Astrocyte of the hippocampus (primary cell): ENCODE measurements around the gene CEBPG.

ENCODE experiments used
- DNase-seq: peaks from one replicate; pipeline ENCODE4 v3.0.0; 2011; ENCODE audit warnings: low read depth, low spot score

Gene CEBPG

DNA sequence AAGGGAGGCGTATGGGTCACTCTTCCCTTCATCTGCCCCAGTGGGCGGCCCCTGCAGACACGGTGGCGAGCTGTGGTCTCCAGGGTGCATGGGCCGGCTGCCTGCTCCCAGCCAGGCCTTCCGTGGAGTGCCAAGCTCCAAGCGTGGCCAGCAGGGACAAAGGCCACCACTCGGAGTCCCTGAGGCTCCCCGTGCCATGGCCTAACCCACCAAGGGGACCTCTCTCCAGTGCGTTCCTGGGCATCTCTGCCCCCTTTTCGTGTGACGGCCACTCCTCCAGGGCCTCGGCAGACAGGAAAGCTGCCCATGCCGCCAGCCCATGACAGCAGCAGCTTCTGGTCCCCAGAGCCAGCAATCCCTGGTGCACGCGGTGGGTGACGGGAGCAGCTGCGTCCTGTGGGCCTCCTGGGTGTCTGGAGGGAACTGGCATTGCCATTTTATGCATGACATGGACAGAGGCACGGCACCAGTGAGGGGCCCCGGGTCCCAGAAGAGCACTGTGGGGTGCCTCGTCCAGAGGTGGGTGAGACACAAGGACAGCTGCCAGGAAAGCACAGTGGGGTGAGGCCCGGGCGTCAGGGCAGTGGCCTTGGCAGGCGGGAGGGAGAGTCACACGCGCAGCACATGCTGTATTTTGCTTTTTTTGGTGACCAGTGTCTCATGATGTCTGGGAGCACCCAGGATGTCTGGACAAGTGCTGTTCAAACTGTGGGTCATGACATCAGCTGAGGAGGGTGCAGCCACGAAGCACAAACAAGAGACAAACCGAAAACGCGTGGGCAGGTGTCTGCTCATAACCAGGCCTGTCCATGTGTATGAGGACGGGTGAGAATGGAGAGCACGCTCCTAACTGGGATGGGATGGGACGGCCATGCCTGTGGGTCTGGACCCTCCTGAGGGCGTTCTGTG, 32.3 kb downstream of the CEBPG start:
- no peak for DNase-seq

DNA sequence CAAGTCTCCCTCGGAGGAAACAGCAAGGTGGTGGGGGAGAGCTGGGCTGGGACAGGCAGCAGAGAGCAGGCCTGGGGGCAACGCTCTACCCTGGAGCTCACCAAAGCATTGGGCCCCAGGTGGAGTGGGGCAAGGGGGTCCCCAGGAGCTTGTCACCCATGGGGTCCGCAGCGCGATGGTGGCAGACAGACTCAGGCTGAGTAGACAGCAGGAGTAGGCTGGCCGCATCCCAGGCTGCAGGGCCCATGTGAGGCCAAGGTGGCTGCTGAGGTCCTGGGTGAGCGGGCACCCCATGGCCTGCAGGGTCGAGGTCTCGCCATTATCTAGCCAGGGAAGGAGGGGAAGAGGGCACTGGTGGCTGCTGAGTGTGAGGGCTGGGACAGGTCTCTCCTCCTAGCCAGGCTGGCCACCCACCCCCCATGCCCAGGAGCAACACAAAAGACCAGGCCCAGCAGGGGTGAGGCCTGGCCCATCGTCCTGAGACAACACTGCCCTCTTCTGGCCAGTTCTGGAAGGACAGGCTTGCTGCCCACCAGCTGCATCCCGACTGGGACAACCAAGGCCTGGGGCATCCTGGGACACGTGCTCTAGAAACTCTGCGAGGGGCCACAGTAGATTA, 33.1 kb downstream of the CEBPG start:
- DNase-seq: peak; percentile 82

DNA sequence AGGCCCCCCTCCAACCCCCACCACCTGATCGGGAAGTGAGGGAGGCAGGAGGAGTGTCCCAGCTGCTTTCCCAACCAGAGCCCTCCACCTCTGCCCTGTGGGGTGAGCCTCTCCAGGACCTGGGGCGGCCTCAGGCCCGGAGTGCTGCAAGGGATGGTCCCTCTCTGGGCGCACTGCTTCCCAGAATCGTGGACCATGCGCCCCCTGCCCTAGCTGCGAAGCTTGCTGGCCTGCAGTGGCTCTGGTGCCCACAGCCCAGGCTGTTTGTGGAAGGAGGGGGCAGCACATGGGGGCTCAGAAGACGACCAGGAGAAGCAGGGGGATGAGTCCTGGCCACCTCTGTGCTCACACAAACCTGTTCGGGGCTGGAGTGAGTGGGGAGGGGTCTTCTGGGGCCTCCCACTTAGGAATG, 33.6 kb downstream of the CEBPG start:
- DNase-seq: no peak

DNA sequence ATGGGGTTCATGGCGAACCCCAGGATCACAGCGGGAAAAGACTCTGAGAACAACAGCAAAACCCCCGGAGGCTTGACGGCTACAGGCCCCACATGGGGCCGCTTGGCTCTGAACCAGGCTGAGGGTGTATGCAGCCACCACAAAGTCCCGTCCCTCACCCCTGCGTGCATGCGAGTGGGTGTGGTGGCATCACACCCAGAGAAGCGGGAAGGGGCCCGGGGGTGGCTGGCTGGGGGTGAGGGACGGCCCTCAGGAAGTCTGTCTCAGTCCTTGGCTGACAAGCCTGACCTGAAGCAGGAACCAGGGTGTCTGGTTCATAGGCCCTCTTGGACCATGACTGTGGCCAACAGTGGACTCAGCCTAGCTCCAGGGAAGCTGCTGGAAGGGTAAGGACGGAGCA, 34.2 kb downstream of the CEBPG start:
- no peak for DNase-seq

DNA sequence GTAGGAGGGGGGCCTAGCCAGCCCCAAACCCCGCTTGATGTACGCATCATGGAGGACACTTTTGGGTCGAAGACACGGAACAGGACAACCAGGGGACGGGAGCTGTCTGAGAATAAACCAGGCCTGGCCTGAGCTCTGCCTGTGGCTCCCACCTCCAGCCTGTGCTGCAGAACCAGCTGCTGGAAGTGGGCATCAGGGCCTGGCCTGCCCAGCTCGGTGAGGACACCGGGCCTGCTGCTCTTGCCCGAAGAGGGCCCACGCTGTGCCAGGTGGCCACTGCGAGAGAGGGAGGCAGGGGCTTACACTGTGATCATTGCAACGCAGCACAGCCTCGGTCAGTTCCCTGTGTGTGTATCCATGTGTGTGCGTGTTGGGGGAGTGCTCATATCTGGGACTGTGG, 34.6 kb downstream of the CEBPG start:
- no peak for DNase-seq

DNA sequence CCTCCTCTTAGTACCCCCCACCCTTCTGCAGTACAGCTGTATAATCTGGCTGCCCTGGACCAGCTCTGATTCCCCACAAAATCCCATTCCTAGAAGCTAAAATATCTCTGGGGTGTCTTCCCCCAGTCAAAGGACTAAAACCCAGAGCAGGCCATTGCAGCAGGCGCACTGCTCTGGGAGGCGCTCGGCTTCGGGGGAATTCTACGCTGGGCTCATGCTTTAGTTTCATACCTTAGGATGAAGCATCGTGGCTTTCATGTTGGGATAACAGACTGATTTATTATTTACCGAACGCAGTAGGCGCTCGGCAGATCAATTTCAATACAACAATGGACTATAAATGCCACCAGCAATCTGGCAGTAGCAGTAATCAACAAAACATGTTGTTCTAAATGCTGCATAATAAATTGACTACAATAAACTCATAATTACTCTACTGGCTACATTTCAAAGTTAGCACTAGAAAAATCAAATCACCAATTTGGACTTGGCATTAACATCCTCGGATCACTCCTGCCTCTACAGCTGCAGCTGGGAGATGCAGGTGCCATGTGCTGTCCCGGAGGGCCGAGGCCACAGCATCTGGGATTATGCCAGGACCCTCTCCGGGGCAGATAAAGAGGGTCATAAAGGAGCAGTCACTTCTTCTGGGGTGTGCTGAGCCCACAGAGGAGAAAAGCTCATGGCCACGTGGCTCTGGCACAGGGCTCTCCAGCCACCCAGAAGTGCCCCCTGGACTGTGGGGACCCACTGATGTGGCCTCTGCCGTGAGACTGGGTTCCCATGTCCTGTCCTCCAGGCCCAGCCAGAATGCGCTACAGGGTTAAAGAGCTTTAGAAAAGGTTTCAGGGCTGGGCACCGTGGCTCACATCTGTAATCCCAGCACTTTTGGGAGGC, 35.3 kb downstream of the CEBPG start:
- DNase-seq: no peak

DNA sequence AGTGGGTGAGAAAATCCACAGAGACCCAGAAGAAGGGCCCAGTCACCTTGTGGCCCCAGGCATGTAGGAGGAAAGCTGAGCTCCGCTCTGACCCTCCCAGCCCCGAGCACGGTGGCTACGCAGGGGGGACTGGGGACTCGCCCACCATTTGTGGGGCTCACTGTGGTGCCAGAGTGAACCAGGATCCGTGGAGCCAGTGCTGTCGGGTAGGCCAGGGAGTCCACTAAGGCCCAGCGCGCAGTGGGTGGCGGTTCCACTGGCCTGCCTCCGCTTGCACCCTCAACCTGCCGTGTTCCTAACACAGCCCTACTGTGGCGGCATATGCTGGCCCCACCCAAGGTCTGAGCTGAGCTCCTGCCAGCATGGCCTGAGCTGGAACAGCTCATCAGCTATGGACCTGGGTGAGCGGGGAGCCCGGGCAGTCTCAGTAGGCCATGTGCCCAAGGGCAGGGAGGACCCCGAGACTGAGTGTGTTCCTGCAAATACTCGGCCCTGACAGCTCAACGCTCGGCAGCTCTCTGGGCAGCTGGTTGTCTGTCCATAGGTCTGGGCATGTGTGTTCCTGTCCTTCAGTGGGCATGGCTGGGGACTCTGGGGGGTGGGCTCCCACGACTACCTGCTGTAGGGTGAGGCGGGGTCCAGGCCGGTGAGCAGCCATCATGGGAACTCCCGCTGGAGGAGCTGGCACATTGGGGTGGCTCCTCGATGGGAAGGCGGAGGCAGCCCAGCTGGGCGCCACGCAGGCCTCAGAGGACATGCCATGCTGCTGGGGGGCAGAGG, 36.6 kb downstream of the CEBPG start:
- no peak for DNase-seq

DNA sequence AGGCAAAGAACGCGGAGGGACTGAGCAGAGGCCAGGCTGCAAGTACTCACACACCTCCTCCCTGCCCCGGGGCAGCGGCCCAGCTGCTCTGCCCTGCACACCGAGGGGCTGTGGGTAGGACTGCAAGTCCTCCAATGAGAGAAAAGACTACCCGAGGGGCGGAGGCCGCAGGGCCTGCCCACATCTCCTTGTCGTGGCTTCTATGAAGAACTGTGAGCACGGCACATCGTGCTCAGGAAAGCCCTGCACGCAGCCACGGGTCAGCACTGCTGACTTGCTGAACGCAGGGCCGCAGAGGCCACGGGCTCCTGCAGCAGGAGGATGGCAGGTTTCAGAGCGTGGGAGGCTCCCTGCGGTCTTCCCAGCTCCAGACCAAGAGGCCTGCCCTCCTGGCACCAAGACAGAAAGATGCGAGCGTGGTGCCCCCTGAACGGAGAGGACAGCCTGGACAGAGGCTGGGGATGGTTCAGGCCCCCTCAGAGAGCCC, 37.4 kb downstream of the CEBPG start:
- no peak for DNase-seq

DNA sequence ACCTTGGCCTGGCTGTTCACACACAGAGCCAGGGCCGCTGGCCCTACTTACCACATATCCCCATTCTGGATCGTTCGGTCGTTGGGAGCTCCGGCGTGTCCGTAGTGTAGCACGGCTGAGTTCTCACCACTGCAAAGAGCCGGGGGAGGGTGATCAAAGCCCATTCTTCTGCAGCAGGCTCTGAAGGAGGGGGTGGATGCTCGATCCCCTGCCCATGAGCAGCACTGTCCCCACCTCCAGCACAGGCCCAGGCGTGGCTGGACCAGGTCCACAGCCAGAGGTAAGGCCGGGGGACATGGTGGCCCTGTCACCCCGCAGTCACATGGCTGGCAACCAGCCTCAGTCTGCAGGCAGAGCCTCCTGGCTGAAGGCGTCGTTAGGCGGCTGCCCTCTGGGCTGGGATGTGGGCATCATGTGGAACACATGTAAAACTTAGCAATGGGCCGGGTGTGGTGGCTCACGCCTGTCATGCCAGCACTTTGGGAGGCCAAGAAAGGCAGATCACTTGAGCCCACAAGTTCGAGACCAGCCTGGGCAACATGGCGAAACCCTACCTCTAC, 38.2 kb downstream of the CEBPG start:
- no peak for DNase-seq

DNA sequence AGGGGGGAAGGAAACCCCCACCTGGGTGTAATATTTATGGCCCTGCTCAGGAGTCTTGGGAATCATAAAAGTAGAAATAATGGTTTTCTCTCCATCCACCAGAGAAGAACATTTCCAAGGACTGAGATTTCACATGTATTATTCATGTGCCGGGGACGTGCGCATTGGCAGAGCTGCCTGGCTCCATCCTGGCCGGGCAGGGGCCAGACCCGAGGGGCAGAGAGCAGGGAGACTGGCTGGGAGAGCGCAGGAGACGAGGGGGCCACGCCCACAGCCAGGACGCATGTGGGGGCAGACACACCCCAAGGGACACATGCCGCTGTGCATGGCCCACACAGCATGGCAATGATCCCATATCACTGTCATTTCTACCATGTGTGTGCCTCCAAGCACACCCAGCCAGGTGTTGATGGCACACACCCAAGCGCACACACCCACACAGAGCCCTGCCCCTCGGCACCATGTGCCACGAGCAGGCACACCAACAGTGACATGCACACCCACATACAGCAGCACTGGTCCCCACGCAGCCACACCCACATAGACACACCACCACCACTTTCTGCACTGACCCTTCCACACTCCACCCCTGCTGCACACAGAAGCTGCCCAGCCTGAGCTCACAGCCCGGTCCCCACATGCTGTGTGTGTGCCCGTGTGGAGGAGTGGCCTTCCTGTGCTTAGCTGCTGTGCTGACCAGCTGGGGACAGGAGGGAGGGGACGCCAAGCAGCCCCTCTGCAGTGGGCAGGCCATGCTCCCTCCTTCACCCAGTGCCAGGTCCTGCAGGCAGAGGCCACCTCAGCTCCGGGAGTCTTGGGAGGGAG, 39.3 kb downstream of the CEBPG start:
- no peak for DNase-seq

DNA sequence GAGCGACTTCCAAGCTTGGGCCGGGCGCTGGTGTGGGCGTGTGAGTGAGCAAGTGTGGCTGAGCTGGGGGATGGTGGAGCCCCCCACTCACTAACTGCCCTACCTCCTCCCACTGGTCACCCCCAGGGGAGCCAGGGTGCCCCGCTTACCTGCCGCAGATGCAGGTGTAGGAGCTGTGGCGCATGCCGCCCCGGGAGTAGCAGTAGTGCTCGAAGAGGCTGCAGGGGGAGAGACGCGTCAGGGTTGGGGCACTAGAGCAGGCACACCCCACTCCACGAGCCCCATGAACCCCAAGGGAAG, 39.9 kb downstream of the CEBPG start:
- no peak for DNase-seq

DNA sequence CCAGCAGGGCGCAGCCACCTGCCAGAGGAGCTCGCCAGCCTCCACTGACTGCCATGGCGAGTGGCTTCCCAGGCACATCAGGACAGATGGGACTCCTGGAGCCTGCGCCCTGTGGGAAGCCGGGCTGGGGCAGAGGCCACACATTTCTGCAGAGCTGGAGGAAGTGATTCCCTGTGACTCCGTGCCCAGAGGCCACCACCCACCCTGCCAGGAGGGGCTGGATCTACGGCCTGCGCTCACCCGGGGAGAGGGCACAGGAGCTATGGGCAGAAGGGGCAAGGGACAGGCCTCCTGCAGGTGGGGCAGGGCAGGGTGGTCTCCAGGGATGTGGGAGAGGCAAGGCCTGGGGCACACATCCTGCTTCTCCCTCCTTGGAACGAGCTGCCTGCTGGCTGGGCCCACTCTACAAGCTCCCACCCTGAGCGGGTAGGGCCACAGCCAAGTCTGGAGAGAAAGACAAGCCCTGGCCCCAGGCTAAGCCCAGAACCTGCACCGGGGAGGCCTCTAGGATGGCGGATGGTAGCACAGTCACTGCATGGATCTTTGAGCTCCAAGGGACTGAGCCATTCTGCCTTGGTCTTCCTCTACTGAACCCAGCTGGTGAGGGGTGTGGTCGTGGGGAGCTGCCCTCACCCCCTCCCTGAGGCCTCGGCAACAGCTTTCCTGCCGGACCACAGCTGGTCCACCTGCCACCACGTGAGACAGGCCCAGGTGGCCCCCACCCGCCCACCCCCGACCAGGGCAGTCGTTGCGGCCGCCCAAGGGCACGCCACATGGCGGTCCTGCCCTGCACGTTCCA, 40.6 kb downstream of the CEBPG start:
- no peak for DNase-seq

DNA sequence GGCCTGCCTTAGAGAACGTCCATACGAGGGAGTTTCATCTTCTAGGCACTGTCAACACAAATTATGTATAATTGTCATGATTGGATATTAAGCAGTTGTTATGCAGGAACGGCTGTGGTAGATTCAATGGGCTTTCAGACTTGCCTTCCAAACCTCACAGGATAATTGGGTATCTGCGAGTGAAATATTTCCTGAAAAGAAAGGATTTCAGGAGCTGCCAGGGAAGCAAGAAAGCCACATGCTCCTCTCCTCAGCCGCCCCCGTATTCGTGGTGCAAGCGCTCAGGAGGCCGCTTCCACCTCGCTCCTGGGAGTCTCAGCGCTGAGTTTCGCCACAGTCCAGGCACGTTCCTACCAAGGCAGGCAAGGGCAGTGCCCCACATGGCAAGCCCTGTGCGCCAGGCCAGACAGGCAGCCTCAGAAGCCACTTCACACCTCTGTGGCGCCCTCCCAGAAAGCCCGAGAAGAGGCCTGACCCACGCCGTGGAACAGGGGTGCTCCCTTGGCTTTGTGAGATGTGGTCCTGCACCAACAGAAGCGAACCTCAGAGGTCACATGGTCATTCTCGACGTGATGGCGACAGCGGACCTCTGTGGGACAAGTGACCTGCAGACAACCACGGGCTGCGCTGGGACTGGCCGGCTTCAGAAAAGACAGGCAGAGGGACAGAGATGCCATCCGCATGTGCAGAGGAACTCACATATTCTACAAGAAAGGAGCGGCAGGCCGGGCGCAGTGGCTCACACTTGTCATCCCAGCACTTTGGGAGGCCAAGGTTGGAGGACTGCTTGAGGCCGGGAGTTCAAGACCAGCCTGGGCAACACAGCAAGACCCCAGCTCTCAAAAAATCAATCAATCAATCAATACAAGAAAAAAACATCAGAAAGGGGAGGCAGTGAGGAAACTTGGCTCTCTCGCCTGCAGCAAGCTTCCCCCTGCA, 41.4 kb downstream of the CEBPG start:
- DNase-seq: no peak

DNA sequence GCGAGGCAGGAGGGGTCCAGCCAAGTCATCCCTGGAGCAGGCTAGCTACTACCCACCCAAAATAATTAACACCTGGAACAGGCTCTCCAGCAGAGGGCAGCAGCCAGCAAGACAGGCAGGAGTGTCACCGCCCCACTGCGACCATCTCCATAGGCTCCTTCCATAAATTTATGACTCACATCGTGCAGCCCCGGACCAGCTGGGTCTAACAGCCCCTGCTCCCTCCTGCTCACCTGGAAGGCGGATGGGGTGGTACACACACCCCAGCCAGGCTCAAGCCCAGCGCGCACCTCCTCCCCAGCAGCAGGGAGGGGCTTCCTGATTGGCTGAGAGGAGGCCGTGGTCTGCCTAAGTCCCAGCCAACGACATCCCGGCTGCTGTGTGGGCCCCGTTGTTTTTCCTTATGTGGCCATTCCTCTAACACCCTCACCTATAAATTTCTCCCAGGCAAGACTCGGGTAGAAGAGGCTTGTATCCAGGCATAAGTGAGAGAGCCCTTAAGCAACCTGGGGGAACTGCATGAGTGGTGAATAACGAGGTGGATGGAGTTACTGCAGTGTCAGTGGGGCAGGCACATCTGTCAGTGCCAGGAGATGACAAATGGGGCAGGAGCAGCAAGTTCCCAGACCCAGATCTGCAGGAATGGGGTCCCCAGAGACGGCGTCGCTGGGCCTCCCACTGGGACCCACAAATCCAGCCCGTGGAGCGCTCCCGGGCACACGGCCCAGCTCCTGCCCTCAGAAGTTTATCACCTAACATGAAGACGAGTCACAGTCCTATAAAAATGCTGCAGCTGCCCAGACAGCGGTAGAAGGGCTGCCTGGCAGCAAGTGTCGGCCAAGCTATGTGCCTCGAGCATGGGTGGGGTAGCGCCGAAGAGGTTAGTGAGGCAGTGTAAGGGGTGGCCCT, 43.1 kb downstream of the CEBPG start:
- peak; percentile 83 for DNase-seq

DNA sequence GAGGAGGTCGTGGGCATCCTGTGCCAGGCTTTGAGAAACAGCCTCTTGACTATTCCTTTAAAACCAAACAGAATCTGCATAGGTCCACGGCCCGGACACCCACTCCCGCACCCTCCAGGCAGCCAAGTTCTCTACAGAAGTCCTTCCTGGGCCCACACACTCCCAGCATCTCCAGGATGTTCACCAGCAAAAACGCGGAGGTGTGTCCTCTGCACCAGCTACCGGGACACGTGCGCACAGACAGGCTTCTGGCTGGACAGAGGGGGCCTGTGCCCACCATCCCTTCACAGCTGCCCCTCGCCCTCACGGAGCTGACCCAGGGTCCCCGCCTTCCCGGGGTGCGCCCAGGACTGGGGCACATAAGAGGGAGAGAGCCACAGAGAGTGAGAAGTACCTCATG, 44.2 kb downstream of the CEBPG start:
- no peak for DNase-seq

DNA sequence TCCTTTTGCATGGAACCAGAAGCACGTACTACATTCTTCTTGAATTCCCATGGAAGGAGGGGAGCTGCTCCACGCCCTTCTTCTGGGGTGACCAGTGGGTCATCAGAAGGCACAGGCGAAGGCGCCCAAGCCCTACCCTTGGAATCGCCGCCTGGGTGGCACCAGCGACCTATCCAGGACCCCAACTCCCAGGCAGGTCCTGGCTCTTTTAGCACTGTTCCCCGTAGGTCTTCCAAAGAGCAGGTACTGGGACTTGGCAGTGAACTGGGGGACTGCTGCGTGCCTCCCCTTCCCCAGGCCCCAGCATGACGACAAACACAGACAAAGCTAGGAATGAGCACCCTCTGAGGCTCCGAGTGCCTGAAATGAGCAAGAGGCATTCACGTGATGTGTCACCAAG, 45.0 kb downstream of the CEBPG start:
- no peak for DNase-seq
